ENCODE results near the gene CNTNAP2.

CNTNAP2 gene

GRCh38 chr7:147261693-147262092 is 1145.1 kb downstream of the CNTNAP2 start:
- no peak for DNase-seq (ENCODE audit: low spot score)

- no peak for DNase-seq (ENCODE audit: low spot score)
Measured at GRCh38 chr7:147265528-147265927, 1148.9 kb downstream of the CNTNAP2 start.

GRCh38 chr7:147276106-147276505 is 1159.5 kb downstream of the CNTNAP2 start:
- DNase-seq (ENCODE audit: low spot score) = no peak

GRCh38 chr7:147276783-147277370 is 1160.3 kb downstream of the CNTNAP2 start:
- no peak for DNase-seq (ENCODE audit: low spot score)

- no peak for DNase-seq (ENCODE audit: low spot score)
Measured at GRCh38 chr7:147279514-147279913, 1162.9 kb downstream of the CNTNAP2 start.

- DNase-seq (ENCODE audit: low spot score) = no peak
Measured at GRCh38 chr7:147279964-147280374, 1163.4 kb downstream of the CNTNAP2 start.

GRCh38 chr7:147282204-147282603 is 1165.6 kb downstream of the CNTNAP2 start:
- no peak for DNase-seq (ENCODE audit: low spot score)

GRCh38 chr7:147296201-147296600 is 1179.6 kb downstream of the CNTNAP2 start:
- DNase-seq (ENCODE audit: low spot score) = no peak

- no peak for DNase-seq (ENCODE audit: low spot score)
Measured at GRCh38 chr7:147296986-147297385, 1180.4 kb downstream of the CNTNAP2 start.

- DNase-seq (ENCODE audit: low spot score) = no peak
Measured at GRCh38 chr7:147298611-147299043, 1182.0 kb downstream of the CNTNAP2 start.

GRCh38 chr7:147300293-147300692 is 1183.7 kb downstream of the CNTNAP2 start:
- no peak for DNase-seq (ENCODE audit: low spot score)

GRCh38 chr7:147304376-147304775 is 1187.8 kb downstream of the CNTNAP2 start:
- DNase-seq (ENCODE audit: low spot score) = no peak

GRCh38 chr7:147305827-147306226 is 1189.2 kb downstream of the CNTNAP2 start:
- no peak for DNase-seq (ENCODE audit: low spot score)

GRCh38 chr7:147308539-147308938 is 1191.9 kb downstream of the CNTNAP2 start:
- DNase-seq (ENCODE audit: low spot score) = no peak

GRCh38 chr7:147311336-147311735 is 1194.7 kb downstream of the CNTNAP2 start:
- no peak for DNase-seq (ENCODE audit: low spot score)

GRCh38 chr7:147321504-147321903 is 1204.9 kb downstream of the CNTNAP2 start:
- DNase-seq (ENCODE audit: low spot score) = no peak

GRCh38 chr7:147332988-147333387 is 1216.4 kb downstream of the CNTNAP2 start:
- no peak for DNase-seq (ENCODE audit: low spot score)

- DNase-seq (ENCODE audit: low spot score) = no peak
Measured at GRCh38 chr7:147363101-147363500, 1246.5 kb downstream of the CNTNAP2 start.

- no peak for DNase-seq (ENCODE audit: low spot score)
Measured at GRCh38 chr7:147376192-147376591, 1259.6 kb downstream of the CNTNAP2 start.

- no peak for DNase-seq (ENCODE audit: low spot score)
Measured at GRCh38 chr7:147380926-147381325, 1264.3 kb downstream of the CNTNAP2 start.

GRCh38 chr7:147394329-147394728 is 1277.7 kb downstream of the CNTNAP2 start:
- no peak for DNase-seq (ENCODE audit: low spot score)

GRCh38 chr7:147400221-147400689 is 1283.7 kb downstream of the CNTNAP2 start:
- DNase-seq (ENCODE audit: low spot score) = no peak

GRCh38 chr7:147400925-147401324 is 1284.3 kb downstream of the CNTNAP2 start:
- no peak for DNase-seq (ENCODE audit: low spot score)

GRCh38 chr7:147405621-147406020 is 1289.0 kb downstream of the CNTNAP2 start:
- DNase-seq (ENCODE audit: low spot score) = no peak

Data from NAMALWA (cell line).